Prostate gland (tissue), 2 donors: ENCODE results near the gene ARPP21. TPM values are rescaled to one million over a fixed set of nuclear protein-coding genes. Genes with fewer than 3 reads are reported as not detected.

ENCODE experiments used
- DNase-seq: peaks from one replicate; pipeline ENCODE4 v3.0.0-alpha.2; 2019; ENCODE audit warnings: low spot score
- H3K27ac ChIP-seq, 2 donors: fragments of 200-600 bp; sonication (generic); 2 replicates each; pipeline ENCODE4 v1.5.1; 2017 to 2019
- H3K27me3 ChIP-seq: fragments of 200-600 bp; sonication (generic); replicated peaks from 2 replicates; pipeline ENCODE4 v1.5.1; 2019; ENCODE audit not compliant: insufficient read depth
- H3K36me3 ChIP-seq, 2 donors: fragments of 200-600 bp; sonication (generic); 1 replicate in 1 of 2; 2 replicates in 1 of 2; pipeline versions ENCODE4 v1.5.1 to v1.8.1; 2017 to 2019
- H3K4me1 ChIP-seq: fragments of 200-600 bp; sonication (generic); replicated peaks from 2 replicates; pipeline ENCODE4 v1.5.1; 2019
- H3K4me3 ChIP-seq, 2 donors: fragments of 200-600 bp; sonication (generic); 2 replicates each; pipeline ENCODE4 v1.5.1; 2017 to 2019
- H3K9me3 ChIP-seq: fragments of 200-600 bp; sonication (generic); 2 replicates; pipeline ENCODE4 v1.5.1; 2017
- CTCF ChIP-seq, 4 experiments: fragments of 200-600 bp in 2 of 4; fragments of 450-650 bp in 2 of 4; sonication (generic) in 2 of 4; IDR thresholded peaks; 1 replicate in 3 of 4; 2 replicates in 1 of 4; pipeline ENCODE4 v1.5.1; 2016 to 2019; ENCODE audit warnings: antibody characterized with exemption in 4 of 4, mild to moderate bottlenecking in 2 of 4, moderate library complexity in 2 of 4
- POLR2A ChIP-seq: fragments of 450-650 bp; IDR thresholded peaks from one replicate; pipeline ENCODE4 v1.6.1; 2016; ENCODE audit warnings: antibody characterized with exemption, mild to moderate bottlenecking
- POLR2AphosphoS5 ChIP-seq: sonication (generic); formaldehyde crosslinking; IDR thresholded peaks from one replicate; pipeline ENCODE4 v1.6.1; 2017; ENCODE audit warnings: antibody characterized with exemption
- WGBS: methylation state at CpG from one replicate; pipeline ENCODE4 v1.1.5; 2018; 5-methylcytosine and 5-hydroxymethylcytosine counted together
- intact Hi-C: fragments of 100-400 bp; cut with DNase I; formaldehyde crosslinking; loops from one replicate; pipeline ENCODE4 v1.14.2; 2022
- total RNA-seq, 2 donors: library from RNA; depleted of rRNA; stranded (reverse); fragments of >200 nt; gene quantifications; one replicate each; pipeline ENCODE4 v1.1.0, GENCODE V29; 2016

The ARPP21 gene
- total RNA-seq, 2 donors from 2014 or later, result 8.1 TPM; not detected in 1

- H3K27me3 ChIP-seq, result no peaks in the 10 kb centered on the region
- no peak for DNase-seq
- no peak overlapping the region for H3K4me3 ChIP-seq
- WGBS, result 83% methylated on average over 3 of the region's 3 CpGs
- intact Hi-C loops, result no loop called here
- H3K36me3 ChIP-seq, result no peaks in the 10 kb centered on the region
- H3K9me3 ChIP-seq, result no peaks in the 10 kb centered on the region
- H3K4me1 ChIP-seq, result no peaks in the 10 kb centered on the region
- H3K27ac ChIP-seq, result no peak overlapping the region
- TF ChIP-seq POLR2A (no peak), CTCF (IDR thresholded peaks at IDR 0.05) (no peak), POLR2AphosphoS5 (no peak)
Observed at GRCh38 chr3:35709691-35710090, 70.4 kb downstream of the ARPP21 start.

- H3K36me3 ChIP-seq, result no peaks in the 10 kb centered on the region
- no peak overlapping the region for H3K27ac ChIP-seq
- H3K27me3 ChIP-seq, result no peaks in the 10 kb centered on the region
- no peaks in the 10 kb centered on the region for H3K4me1 ChIP-seq
- no peak for DNase-seq
- 81% methylated on average over 1 of the region's 1 CpG for WGBS
- intact Hi-C loops, result no loop called here
- TF ChIP-seq CTCF (IDR thresholded peaks at IDR 0.05) (no peak), POLR2AphosphoS5 (no peak), POLR2A (no peak)
- no peaks in the 10 kb centered on the region for H3K9me3 ChIP-seq
- no peak overlapping the region for H3K4me3 ChIP-seq
Observed at GRCh38 chr3:35710554-35710953, 71.2 kb downstream of the ARPP21 start.

GRCh38 chr3:35718921-35719320 lies 79.6 kb downstream of the ARPP21 start:
- Histone ChIP-seq H3K4me1 (no peaks in the 10 kb centered on the region), H3K4me3 (no peak overlapping the region), H3K36me3 (no peaks in the 10 kb centered on the region), H3K9me3 (no peaks in the 10 kb centered on the region), H3K27me3 (no peaks in the 10 kb centered on the region), H3K27ac (no peak overlapping the region)
- WGBS, result 90% methylated on average over 1 of the region's 1 CpG
- TF ChIP-seq POLR2AphosphoS5 (no peak), CTCF (IDR thresholded peaks at IDR 0.05) (no peak), POLR2A (no peak)
- DNase-seq, result no peak
- intact Hi-C loops, result no loop called here

- H3K4me3 ChIP-seq, result no peak overlapping the region
- no peaks in the 10 kb centered on the region for H3K27me3 ChIP-seq
- no peaks in the 10 kb centered on the region for H3K4me1 ChIP-seq
- no peak for TF ChIP-seq POLR2AphosphoS5
- no peaks in the 10 kb centered on the region for H3K9me3 ChIP-seq
- no peak overlapping the region for H3K27ac ChIP-seq
- no peak for DNase-seq
- H3K36me3 ChIP-seq, result no peaks in the 10 kb centered on the region
- WGBS, result 96% methylated on average over 8 of the region's 8 CpGs
- intact Hi-C loops, result no loop called here
Observed at GRCh38 chr3:35721628-35722027, 82.3 kb downstream of the ARPP21 start.

GRCh38 chr3:35722902-35723301 lies 83.6 kb downstream of the ARPP21 start:
- Histone ChIP-seq H3K4me1 (no peaks in the 10 kb centered on the region), H3K36me3 (no peaks in the 10 kb centered on the region), H3K9me3 (no peaks in the 10 kb centered on the region), H3K27me3 (no peaks in the 10 kb centered on the region), H3K27ac (no peak overlapping the region), H3K4me3 (no peak overlapping the region)
- intact Hi-C loops, result no loop called here
- DNase-seq, result no peak
- no peak for TF ChIP-seq POLR2A
- no peak for TF ChIP-seq CTCF (IDR thresholded peaks at IDR 0.05)
- TF ChIP-seq POLR2AphosphoS5, result no peak
